ENCODE data around the gene KSR2. TPM values are rescaled to one million over a fixed set of nuclear protein-coding genes. Genes with fewer than 3 reads are reported as not detected.
"Not testable (repeated sequence)": the region's sequence is repeated elsewhere in the genome, so short reads cannot be mapped to it uniquely, and the experiment has no call there.

The KSR2 gene
- total RNA-seq, result under 1 TPM in 1 of 2 donors, not detected in 1; 0.05 TPM
- long read RNA-seq, donor 1, result 0 reads
- long read RNA-seq, donor 2, result 0 reads

GRCh38 chr12:117968826-117969659 is at the start of gene KSR2:
Gene KSR2, minus strand, starts transcription at chr12:117968990. Its CDS starts 735 bp downstream, at chr12:117968255.
- no peak for DNase-seq (ENCODE audit: low spot score)
- intact Hi-C loops (cut with DNase I), result no loop called here

GRCh38 chr12:118017926-118018325 is 49.1 kb upstream of the KSR2 start:
- intact Hi-C loops (cut with DNase I), result no loop called here
- no peak for DNase-seq (ENCODE audit: low spot score)

GRCh38 chr12:118016424-118017264 is 47.9 kb upstream of the KSR2 start, which contains the start of gene RFC5:
Gene RFC5, plus strand, starts transcription at chr12:118016703. Its CDS starts 125 bp downstream, at chr12:118016828.
- intact Hi-C loops (cut with DNase I), result no loop called here
- DNase-seq (ENCODE audit: low spot score), result peak; percentile 99

- intact Hi-C loops (cut with DNase I), result loop anchor here in 1 of 2 donors (1.0 kb wide), 1 partner anchor 19 kb away; no protein-coding TSS in a partner anchor
- no peak for DNase-seq (ENCODE audit: low spot score)
Observed at GRCh38 chr12:118015944-118016343, 47.2 kb upstream of the KSR2 start.

GRCh38 chr12:118015306-118015705 is 46.5 kb upstream of the KSR2 start:
- DNase-seq (ENCODE audit: low spot score), result no peak
- intact Hi-C loops (cut with DNase I), result loop anchor here in 1 of 2 donors (1.0 kb wide), 1 partner anchor 20 kb away; no protein-coding TSS in a partner anchor

- intact Hi-C loops (cut with DNase I), result no loop called here
- no peak for DNase-seq (ENCODE audit: low spot score)
Observed at GRCh38 chr12:118013283-118013682, 44.5 kb upstream of the KSR2 start.

- intact Hi-C loops (cut with DNase I), result no loop called here
- no peak for DNase-seq (ENCODE audit: low spot score)
Observed at GRCh38 chr12:118011961-118012360, 43.2 kb upstream of the KSR2 start.

- DNase-seq (ENCODE audit: low spot score), result no peak
- intact Hi-C loops (cut with DNase I), result no loop called here
Observed at GRCh38 chr12:118011377-118011776, 42.6 kb upstream of the KSR2 start.

- DNase-seq (ENCODE audit: low spot score), result no peak
- intact Hi-C loops (cut with DNase I), result no loop called here
Observed at GRCh38 chr12:118010903-118011302, 42.1 kb upstream of the KSR2 start.

GRCh38 chr12:117999806-118000205 is 31.0 kb upstream of the KSR2 start:
- intact Hi-C loops (cut with DNase I); DNase-seq (ENCODE audit: low spot score): not testable (repeated sequence)

GRCh38 chr12:117998719-117999118 is 29.9 kb upstream of the KSR2 start:
- intact Hi-C loops (cut with DNase I), result no loop called here

GRCh38 chr12:117994551-117995438 is 26.0 kb upstream of the KSR2 start:
- no peak for DNase-seq (ENCODE audit: low spot score)
- intact Hi-C loops (cut with DNase I), result no loop called here

More at GRCh38 chr12:117998719-117999118, 29.9 kb upstream of the KSR2 start:
- no peak for DNase-seq (ENCODE audit: low spot score)

GRCh38 chr12:117986705-117987469 is 18.1 kb upstream of the KSR2 start:
- intact Hi-C loops (cut with DNase I), result no loop called here
- no peak for DNase-seq (ENCODE audit: low spot score)

- DNase-seq (ENCODE audit: low spot score), result no peak
- intact Hi-C loops (cut with DNase I), result no loop called here
Observed at GRCh38 chr12:117985182-117985581, 16.4 kb upstream of the KSR2 start.

GRCh38 chr12:117981267-117981666 is 12.5 kb upstream of the KSR2 start:
- DNase-seq (ENCODE audit: low spot score), result no peak
- intact Hi-C loops (cut with DNase I), result no loop called here

- intact Hi-C loops (cut with DNase I), result no loop called here
- no peak for DNase-seq (ENCODE audit: low spot score)
Observed at GRCh38 chr12:117980616-117981015, 11.8 kb upstream of the KSR2 start.

GRCh38 chr12:117977373-117977772 is 8.6 kb upstream of the KSR2 start:
- DNase-seq (ENCODE audit: low spot score), result no peak
- intact Hi-C loops (cut with DNase I), result no loop called here

GRCh38 chr12:117975006-117975405 is 6.2 kb upstream of the KSR2 start:
- intact Hi-C loops (cut with DNase I), result no loop called here
- DNase-seq (ENCODE audit: low spot score), result no peak
